Measurements from ENCODE around the gene BRINP2. TPM values are rescaled to one million over a fixed set of nuclear protein-coding genes. Genes with fewer than 3 reads are reported as not detected.

Gene BRINP2
- total RNA-seq, 4 donors from 2014 or later, result not detected

- intact Hi-C loops (cut with DNase I), result loop anchor here (5.0 kb wide), 1 partner anchor 761 kb away; no protein-coding TSS in a partner anchor
- TF ChIP-seq POLR2A (IDR thresholded peaks at IDR 0.05), result no peak
- TF ChIP-seq, protein P1, sequence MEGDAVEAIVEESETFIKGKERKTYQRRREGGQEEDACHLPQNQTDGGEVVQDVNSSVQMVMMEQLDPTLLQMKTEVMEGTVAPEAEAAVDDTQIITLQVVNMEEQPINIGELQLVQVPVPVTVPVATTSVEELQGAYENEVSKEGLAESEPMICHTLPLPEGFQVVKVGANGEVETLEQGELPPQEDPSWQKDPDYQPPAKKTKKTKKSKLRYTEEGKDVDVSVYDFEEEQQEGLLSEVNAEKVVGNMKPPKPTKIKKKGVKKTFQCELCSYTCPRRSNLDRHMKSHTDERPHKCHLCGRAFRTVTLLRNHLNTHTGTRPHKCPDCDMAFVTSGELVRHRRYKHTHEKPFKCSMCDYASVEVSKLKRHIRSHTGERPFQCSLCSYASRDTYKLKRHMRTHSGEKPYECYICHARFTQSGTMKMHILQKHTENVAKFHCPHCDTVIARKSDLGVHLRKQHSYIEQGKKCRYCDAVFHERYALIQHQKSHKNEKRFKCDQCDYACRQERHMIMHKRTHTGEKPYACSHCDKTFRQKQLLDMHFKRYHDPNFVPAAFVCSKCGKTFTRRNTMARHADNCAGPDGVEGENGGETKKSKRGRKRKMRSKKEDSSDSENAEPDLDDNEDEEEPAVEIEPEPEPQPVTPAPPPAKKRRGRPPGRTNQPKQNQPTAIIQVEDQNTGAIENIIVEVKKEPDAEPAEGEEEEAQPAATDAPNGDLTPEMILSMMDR (IDR thresholded peaks at IDR 0.05), result no peak
- 93 to 95% methylated on average over 2 of the region's 2 CpGs for WGBS, 2 donors
- Histone ChIP-seq H3K27me3 (peaks cover 0 to 28% (median 0%) of the 10 kb centered on the region in 4 donors), H3K4me1 (peaks cover 0 to 5% (median under 1%) of the 10 kb centered on the region in 3 donors), H3K36me3 (no peaks in the 10 kb centered on the region), H3K9me3 (no peaks in the 10 kb centered on the region), H3K27ac (no peak overlapping the region), H3K4me3 (no peak overlapping the region)
- DNase-seq, result no peak
Measured at GRCh38 chr1:177186639-177187038, 15.9 kb downstream of the BRINP2 start.

DNA sequence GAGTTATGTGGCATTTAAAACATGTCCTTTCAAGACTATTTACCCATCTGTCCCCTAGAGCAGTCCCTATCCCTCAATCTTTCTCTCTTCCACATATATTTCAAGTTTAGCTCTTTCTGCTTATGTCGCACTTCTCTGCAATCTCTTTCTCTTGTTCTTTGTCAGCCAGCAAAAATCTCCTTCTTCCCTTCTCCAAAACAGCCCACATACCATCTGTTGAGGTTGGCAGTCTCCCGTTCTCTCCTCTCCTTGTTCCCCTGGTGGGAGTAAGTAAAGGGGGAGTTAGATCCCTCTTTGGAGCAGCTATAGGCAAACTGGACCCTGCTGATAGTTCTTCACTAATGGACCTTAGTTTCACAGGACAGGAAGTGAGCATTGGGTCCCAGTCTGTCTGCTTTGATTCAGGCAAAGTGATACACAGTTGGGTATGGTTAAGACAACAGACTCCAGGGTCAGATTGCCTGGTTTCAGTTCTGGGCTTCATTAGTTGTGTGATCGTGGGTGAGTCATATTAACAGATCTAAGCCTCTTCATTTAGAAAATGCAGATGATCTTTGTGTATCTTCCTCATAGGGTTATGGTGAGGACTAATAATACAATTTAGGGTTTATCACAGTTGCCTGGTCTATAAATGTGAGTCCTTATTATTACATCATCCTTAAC lies 19.7 kb downstream of the BRINP2 start:
- Histone ChIP-seq H3K4me3 (no peak overlapping the region), H3K36me3 (no peaks in the 10 kb centered on the region), H3K27ac (no peak overlapping the region), H3K9me3 (no peaks in the 10 kb centered on the region), H3K27me3 (peaks cover 0 to 23% (median 0%) of the 10 kb centered on the region in 4 donors), H3K4me1 (no peaks in the 10 kb centered on the region)
- no peak for DNase-seq
- intact Hi-C loops (cut with DNase I), result no loop called here
- TF ChIP-seq, protein P1 (IDR thresholded peaks at IDR 0.05), result no peak
- TF ChIP-seq POLR2A (IDR thresholded peaks at IDR 0.05), result no peak
- WGBS, 2 donors, result 54 to 66% methylated on average over 3 of the region's 3 CpGs

GRCh38 chr1:177198243-177198642 lies 27.5 kb downstream of the BRINP2 start:
- Histone ChIP-seq H3K4me3 (no peak overlapping the region), H3K9me3 (no peaks in the 10 kb centered on the region), H3K27me3 (peaks cover 0 to 13% (median 0%) of the 10 kb centered on the region in 4 donors), H3K4me1 (no peaks in the 10 kb centered on the region), H3K27ac (no peak overlapping the region), H3K36me3 (no peaks in the 10 kb centered on the region)
- TF ChIP-seq POLR2A (IDR thresholded peaks at IDR 0.05), result no peak
- TF ChIP-seq, protein P1 (IDR thresholded peaks at IDR 0.05), result no peak
- intact Hi-C loops (cut with DNase I), result no loop called here
- DNase-seq, result no peak
- 83 to 95% methylated on average over 2 of the region's 2 CpGs for WGBS, 2 donors

DNA sequence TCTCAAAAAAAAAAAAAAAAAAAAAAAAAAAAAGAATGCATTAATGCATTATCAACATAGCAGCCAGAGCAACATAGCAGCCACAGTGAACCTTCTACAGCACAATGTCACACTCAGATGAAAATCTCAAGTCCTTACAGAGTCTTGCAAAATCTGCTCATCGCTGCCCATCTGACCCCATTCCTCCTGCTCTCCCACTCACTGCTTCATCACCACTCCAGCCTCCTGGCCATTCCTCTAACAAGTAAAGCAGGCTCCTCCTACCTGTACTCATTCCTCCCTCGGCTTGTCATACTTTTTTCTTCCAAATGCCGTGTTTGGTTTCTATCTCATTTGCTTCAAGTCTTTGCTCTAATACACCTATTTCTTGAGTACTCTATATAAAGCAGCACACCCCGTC lies 29.5 kb downstream of the BRINP2 start:
- 69 to 73% methylated on average over 4 of the region's 4 CpGs for WGBS, 2 donors
- no peaks in the 10 kb centered on the region for H3K9me3 ChIP-seq
- no peak for TF ChIP-seq POLR2A (IDR thresholded peaks at IDR 0.05)
- TF ChIP-seq, protein P1 (IDR thresholded peaks at IDR 0.05), result no peak
- H3K27me3 ChIP-seq, result peaks cover 0 to 2% (median 0%) of the 10 kb centered on the region in 4 donors
- intact Hi-C loops (cut with DNase I), result no loop called here
- H3K27ac ChIP-seq, result no peak overlapping the region
- no peaks in the 10 kb centered on the region for H3K36me3 ChIP-seq
- no peak overlapping the region for H3K4me3 ChIP-seq
- no peak for DNase-seq
- no peaks in the 10 kb centered on the region for H3K4me1 ChIP-seq

DNA sequence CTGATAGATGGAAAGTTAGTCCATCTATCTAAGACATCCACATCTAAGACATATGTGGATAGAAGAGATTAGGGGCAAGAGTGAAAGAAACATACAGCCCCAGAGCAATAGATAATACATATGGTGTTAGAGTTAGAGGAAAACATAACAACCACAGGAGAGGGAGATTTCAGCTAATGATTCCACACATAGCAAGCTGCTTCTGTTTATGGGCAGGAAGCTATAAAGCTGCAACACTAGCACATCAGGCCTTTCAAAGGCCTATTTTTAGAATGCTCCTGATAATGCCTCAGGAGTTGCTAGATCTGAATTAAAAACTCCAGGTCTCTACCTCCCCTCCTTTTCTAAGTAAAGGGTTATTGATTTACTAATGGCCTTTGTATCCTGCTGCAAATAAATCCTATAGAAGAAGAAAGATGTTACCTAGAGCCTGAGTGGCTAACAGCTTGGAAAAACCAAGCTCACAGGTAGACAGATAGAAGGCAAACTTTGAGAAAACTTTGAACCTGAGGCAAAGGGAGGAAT lies 36.1 kb downstream of the BRINP2 start:
- no peak for DNase-seq
- Histone ChIP-seq H3K27me3 (no peaks in the 10 kb centered on the region), H3K9me3 (no peaks in the 10 kb centered on the region), H3K27ac (no peak overlapping the region), H3K36me3 (no peaks in the 10 kb centered on the region), H3K4me1 (peaks cover 0 to 16% (median 3%) of the 10 kb centered on the region in 3 donors), H3K4me3 (no peak overlapping the region)
- TF ChIP-seq, protein P1 (IDR thresholded peaks at IDR 0.05), result no peak
- no peak for TF ChIP-seq POLR2A (IDR thresholded peaks at IDR 0.05)
- intact Hi-C loops (cut with DNase I), result no loop called here

Data from esophagus squamous epithelium (tissue), 5 donors.